Natural killer cell (primary cell): ENCODE results near the gene RAB30. TPM values are rescaled to one million over a fixed set of nuclear protein-coding genes. Genes with fewer than 3 reads are reported as not detected.

ENCODE experiments used
- ATAC-seq, 3 donors: fragments of 150-1000 bp in 2 of 3; fragments of 200-7000 bp in 1 of 3; cut with Tn5 transposase; 1 replicate in 1 of 3; 2 replicates in 2 of 3; pipeline ENCODE4 v1.10.0; 2021; ENCODE audit warnings: mild to moderate bottlenecking in 2 of 3, moderate library complexity in 2 of 3
- DNase-seq, 2 donors: peaks; one replicate each; pipeline versions ENCODE4 v3.0.0 to v3.0.0-alpha.2; 2013 to 2021; ENCODE audit warnings: mixed read lengths in 1 of 2
- H3K27ac ChIP-seq: one replicate; pipeline ENCODE4 v1.5.1; 2013; ENCODE audit warnings: mild to moderate bottlenecking, low read length
- H3K27me3 ChIP-seq: one replicate; pipeline ENCODE4 v1.6.1; 2013; ENCODE audit warnings: low read length; ENCODE audit not compliant: control insufficient read depth, insufficient read depth
- H3K36me3 ChIP-seq: one replicate; pipeline ENCODE4 v1.6.1; 2013; ENCODE audit warnings: low read length; ENCODE audit not compliant: control insufficient read depth, insufficient read depth
- H3K4me1 ChIP-seq: one replicate; pipeline ENCODE4 v1.6.1; 2013; ENCODE audit warnings: low read length; ENCODE audit not compliant: control insufficient read depth, insufficient read depth
- H3K4me3 ChIP-seq: one replicate; pipeline ENCODE4 v1.5.1; 2013; ENCODE audit warnings: low read length
- H3K9me3 ChIP-seq: one replicate; pipeline ENCODE4 v1.6.1; 2013; ENCODE audit warnings: low read length; ENCODE audit not compliant: control insufficient read depth, insufficient read depth
- H3K27ac Mint-ChIP-seq, 2 donors: one replicate each; pipeline ENCODE4 v1.8.0; 2022; ENCODE audit warnings: mild to moderate bottlenecking in 2 of 2, mixed read lengths in 2 of 2, moderate library complexity in 1 of 2
- H3K27me3 Mint-ChIP-seq, 2 donors: one replicate each; pipeline ENCODE4 v1.8.0; 2022; ENCODE audit warnings: low read depth in 2 of 2, mixed read lengths in 2 of 2
- H3K36me3 Mint-ChIP-seq: one replicate; pipeline ENCODE4 v1.8.0; 2022; ENCODE audit warnings: mixed read lengths
- H3K4me1 Mint-ChIP-seq, 2 donors: one replicate each; pipeline ENCODE4 v1.8.0; 2022; ENCODE audit warnings: mixed read lengths in 2 of 2
- H3K4me3 Mint-ChIP-seq: one replicate; pipeline ENCODE4 v1.8.0; 2022; ENCODE audit warnings: mild to moderate bottlenecking, moderate library complexity, mixed read lengths
- H3K9me3 Mint-ChIP-seq, 2 donors: one replicate each; pipeline ENCODE4 v1.8.0; 2022; ENCODE audit warnings: mixed read lengths in 2 of 2
- CTCF ChIP-seq: fragments of 200-600 bp; IDR thresholded peaks from one replicate; pipeline ENCODE4 v1.8.0; 2022; ENCODE audit warnings: antibody characterized with exemption
- WGBS: methylation state at CpG from one replicate; pipeline ENCODE4 v1.1.7; 2013; ENCODE audit warnings: missing lambda C conversion rate; ENCODE audit not compliant: insufficient coverage; 5-methylcytosine and 5-hydroxymethylcytosine counted together
- intact Hi-C: fragments of 100-400 bp; cut with micrococcal nuclease; formaldehyde crosslinking; loops from one replicate; pipeline ENCODE4 v1.14.2; 2022
- total RNA-seq, 4 donors: library from RNA; stranded (reverse); fragments of 120-200 nt in 1 of 4; gene quantifications; one replicate each; pipeline versions ENCODE4 v1.2.3 to v1.2.4, GENCODE V29; 2013 to 2022

RAB30 gene
- total RNA-seq, 3 donors from 2014 or later (not counting 1 experiment from before 2014, with no cell fraction given), result 10.2 to 23.3 (median 20.5) TPM

DNA sequence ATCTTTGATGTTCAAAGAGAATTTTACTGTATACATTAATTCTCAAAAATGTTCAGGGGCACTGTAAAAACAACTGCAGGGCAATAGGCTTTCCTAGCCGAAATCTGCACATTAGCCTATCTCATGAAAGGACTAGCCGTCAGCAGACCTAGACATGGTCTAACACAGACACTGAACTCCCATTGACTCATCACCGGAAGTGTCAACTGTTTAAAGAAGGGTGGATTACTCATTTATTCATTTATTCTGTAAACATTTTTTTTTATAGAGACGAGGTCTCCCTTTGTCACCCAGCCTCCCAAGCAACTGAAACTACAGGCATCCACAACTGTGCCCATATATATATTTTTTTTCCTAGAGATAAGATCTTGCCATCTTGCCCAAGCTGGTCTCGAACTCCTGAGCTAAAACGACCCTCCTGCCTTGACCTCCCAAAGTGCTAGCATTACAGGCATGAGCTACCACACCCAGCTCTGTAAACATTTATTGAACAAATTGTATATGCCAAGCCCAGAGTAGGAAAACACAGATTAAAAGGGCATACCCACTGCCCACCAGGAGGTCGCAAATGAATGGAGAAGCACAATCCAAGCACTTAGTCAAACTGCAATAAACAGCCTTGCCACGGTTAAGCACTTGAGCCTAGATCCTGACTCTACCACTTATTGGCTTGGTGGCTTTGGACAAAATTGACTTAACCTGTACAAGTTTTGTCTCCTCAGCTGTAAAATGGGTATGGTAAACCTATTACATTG is 26.6 kb downstream of the RAB30 start:
- Histone ChIP-seq H3K27ac (no peak overlapping the region), H3K36me3 (no peaks in the 10 kb centered on the region), H3K9me3 (no peaks in the 10 kb centered on the region), H3K4me1 (no peaks in the 10 kb centered on the region), H3K4me3 (no peak overlapping the region), H3K27me3 (no peaks in the 10 kb centered on the region)
- intact Hi-C loops, result no loop called here
- no peaks in the 10 kb centered on the region for H3K9me3 Mint-ChIP-seq
- no peaks in the 10 kb centered on the region for H3K36me3 Mint-ChIP-seq
- ATAC-seq (peak in 2 of 3 donors; percentile 49 to 62), DNase-seq (peak in 1 of 2 donors; percentile 47)
- no peak for TF ChIP-seq CTCF
- H3K27me3 Mint-ChIP-seq, result no peaks in the 10 kb centered on the region
- 78% methylated on average over 8 of the region's 8 CpGs for WGBS
- no peaks in the 10 kb centered on the region for H3K4me1 Mint-ChIP-seq
- H3K4me3 Mint-ChIP-seq, result no peak overlapping the region
- H3K27ac Mint-ChIP-seq, result no peak overlapping the region

DNA sequence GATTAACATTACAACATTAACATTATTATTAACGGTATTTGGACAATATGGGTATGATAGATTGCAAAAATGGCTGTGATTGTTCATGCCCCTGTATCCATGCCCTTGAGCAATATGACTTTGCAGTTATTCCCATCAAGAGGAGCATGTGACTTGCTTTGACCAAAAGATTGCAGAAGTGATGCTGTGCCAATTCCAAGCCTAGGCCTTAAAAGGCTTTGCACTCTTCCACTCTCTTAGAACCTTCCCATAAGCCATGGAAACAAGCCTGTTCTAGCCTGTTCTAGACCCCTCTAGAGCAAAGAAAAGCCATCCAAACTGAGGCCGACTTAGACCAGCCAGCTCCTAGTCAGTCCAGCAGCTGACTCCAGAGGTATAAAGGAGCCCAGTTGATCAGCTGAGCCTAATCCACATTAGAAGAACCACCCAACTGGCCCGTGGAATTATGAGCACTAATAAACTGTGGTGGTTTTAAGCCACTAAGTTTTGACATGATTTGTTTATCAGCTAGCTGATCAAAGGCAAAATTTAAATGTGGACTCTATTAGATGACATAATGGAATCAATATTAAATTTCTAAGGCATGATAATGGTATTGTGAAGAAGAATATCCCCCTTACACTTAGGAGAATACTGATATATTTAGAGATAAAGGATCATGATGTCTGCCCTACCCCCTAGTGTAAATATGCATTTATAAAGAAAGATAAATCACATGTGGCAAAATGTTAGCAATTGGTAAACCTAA is 28.6 kb downstream of the RAB30 start:
- Histone ChIP-seq H3K4me3 (no peak overlapping the region), H3K9me3 (no peaks in the 10 kb centered on the region), H3K4me1 (no peaks in the 10 kb centered on the region), H3K27ac (no peak overlapping the region), H3K36me3 (no peaks in the 10 kb centered on the region), H3K27me3 (no peaks in the 10 kb centered on the region)
- Mint-ChIP-seq H3K4me1 (peaks cover 0 to 5% of the 10 kb centered on the region in 2 donors), H3K27me3 (no peaks in the 10 kb centered on the region), H3K9me3 (no peaks in the 10 kb centered on the region), H3K36me3 (no peaks in the 10 kb centered on the region), H3K4me3 (no peak overlapping the region), H3K27ac (no peak overlapping the region)
- WGBS, result 100% methylated on average over 1 of the region's 3 CpGs
- intact Hi-C loops, result no loop called here
- TF ChIP-seq CTCF, result no peak
- ATAC-seq (no peak), DNase-seq (no peak)

DNA sequence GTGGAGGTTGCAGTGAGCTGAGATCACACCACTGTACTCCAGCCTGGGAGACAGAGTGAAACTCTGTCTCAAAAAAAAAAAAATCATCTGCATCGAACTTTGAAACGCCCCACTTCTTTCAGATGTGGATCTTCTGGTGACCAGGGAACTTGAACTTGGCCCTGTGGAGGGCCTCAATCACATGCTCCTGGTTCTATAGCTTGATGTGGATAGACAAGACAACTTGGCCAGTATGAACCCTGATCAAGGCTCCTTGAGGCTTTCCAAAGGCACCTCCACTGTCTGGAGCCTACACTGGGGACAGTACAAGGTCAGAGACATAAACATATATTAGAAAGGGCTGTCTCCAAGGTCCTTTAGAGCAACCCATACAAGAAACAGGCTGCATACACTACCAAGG is 30.6 kb downstream of the RAB30 start:
- Mint-ChIP-seq H3K27me3 (no peaks in the 10 kb centered on the region), H3K36me3 (no peaks in the 10 kb centered on the region), H3K9me3 (no peaks in the 10 kb centered on the region), H3K4me1 (peaks cover 0 to 9% of the 10 kb centered on the region in 2 donors), H3K4me3 (no peak overlapping the region), H3K27ac (no peak overlapping the region)
- intact Hi-C loops, result no loop called here
- ATAC-seq, result no peak
- Histone ChIP-seq H3K9me3 (no peaks in the 10 kb centered on the region), H3K4me3 (no peak overlapping the region), H3K27me3 (no peaks in the 10 kb centered on the region), H3K4me1 (peaks cover 2% of the 10 kb centered on the region), H3K36me3 (no peaks in the 10 kb centered on the region), H3K27ac (no peak overlapping the region)
- WGBS, result 91% methylated on average over 2 of the region's 2 CpGs
- no peak for DNase-seq
- no peak for TF ChIP-seq CTCF
